HCT116 (cell line): ENCODE measurements around the gene SLC24A3. TPM values are rescaled to one million over a fixed set of nuclear protein-coding genes. Genes with fewer than 3 reads are reported as not detected.

Experiments
- ATAC-seq: fragments of 200-7000 bp; cut with Tn5 transposase; 2 replicates; pipeline ENCODE4 v1.9.1; 2020; ENCODE audit warnings: mild to moderate bottlenecking, moderate library complexity
- BruUV-seq: library from RNA; stranded (reverse); fragments of 400-500 nt; replicated peaks from 2 replicates; lab custom pipeline; 2021; lab: Mats Ljungman, UMichigan
- CTCF ChIA-PET: fragments of 300-600 bp; sonication (Branson Sonifier 250); formaldehyde crosslinking; loops from one replicate; lab custom pipeline; 2021; ENCODE audit warnings: antibody characterized with exemption; lab: Charles Lee
- POLR2A ChIA-PET: fragments of 300-600, 350-600 bp; sonication (Branson Sonifier 250); formaldehyde crosslinking; loops from one replicate; lab custom pipeline; 2021; ENCODE audit warnings: antibody characterized with exemption; lab: Charles Lee
- RAD21 ChIA-PET, 2 experiments: fragments of 300-600 bp; sonication (Branson Sonifier 250); formaldehyde crosslinking; loops; one replicate each; lab custom pipeline; 2023; ENCODE audit warnings: low total read pairs in 2 of 2; ENCODE audit not compliant: uncharacterized antibody in 2 of 2, unreplicated experiment in 2 of 2, low non-redundant PET in 1 of 2; lab: Charles Lee
- DNase-seq: peaks from one replicate; pipeline ENCODE4 v3.0.0-alpha.2; 2010; ENCODE audit warnings: low read depth, low spot score
- H2AFZ ChIP-seq: fragments of 200-600 bp; shearing (Covaris generic), sonication (generic); 2 replicates; pipeline ENCODE4 v1.6.1; 2017; ENCODE audit warnings: low read depth, mixed run types, mixed read lengths, antibody characterized with exemption, low read length; ENCODE audit not compliant: poor library complexity, severe bottlenecking
- H3K27ac ChIP-seq: 2 replicates; pipeline ENCODE4 v1.5.1; 2012; ENCODE audit warnings: low read depth, low read length
- H3K27me3 ChIP-seq: fragments of 200-600 bp; sonication (generic); 2 replicates; pipeline ENCODE4 v1.6.1; 2016; ENCODE audit warnings: mixed run types, low read length, mixed read lengths; ENCODE audit not compliant: insufficient read depth
- H3K36me3 ChIP-seq, 2 experiments: fragments of 200-500 bp in 1 of 2; fragments of 200-600 bp in 1 of 2; sonication (Bioruptor generic) in 1 of 2; sonication (generic) in 1 of 2; 2 replicates each; pipeline versions ENCODE4 v1.5.1 to v1.6.1; 2014 to 2016; ENCODE audit warnings: low read length in 2 of 2, inconsistent platforms in 1 of 2, mixed read lengths in 1 of 2, mixed run types in 1 of 2; ENCODE audit not compliant: insufficient read depth in 2 of 2, control insufficient read depth in 1 of 2
- H3K4me1 ChIP-seq, 2 experiments: fragments of 200-600 bp in 1 of 2; sonication (generic) in 1 of 2; 2 replicates each; pipeline versions ENCODE4 v1.5.1 to v1.6.1; 2012 to 2017; ENCODE audit warnings: low read length in 2 of 2, inconsistent platforms in 1 of 2, mild to moderate bottlenecking in 1 of 2, mixed read lengths in 1 of 2, mixed run types in 1 of 2, moderate library complexity in 1 of 2; ENCODE audit not compliant: insufficient read depth in 2 of 2, control insufficient read depth in 1 of 2
- H3K4me2 ChIP-seq: fragments of 200-600 bp; sonication (generic); 2 replicates; pipeline ENCODE4 v1.6.1; 2017; ENCODE audit warnings: mixed run types, low read length, mixed read lengths
- H3K4me3 ChIP-seq, 2 experiments: fragments of 200-600 bp in 1 of 2; sonication (generic) in 1 of 2; replicated peaks in 1 of 2; 2 replicates each; pipeline ENCODE4 v1.5.1; 2011 to 2016; ENCODE audit warnings: low read length in 2 of 2, control low read depth in 1 of 2, low read depth in 1 of 2, mild to moderate bottlenecking in 1 of 2, mixed read lengths in 1 of 2, mixed run types in 1 of 2
- H3K79me2 ChIP-seq: fragments of 200-600 bp; sonication (generic); 2 replicates; pipeline ENCODE4 v1.6.1; 2017; ENCODE audit warnings: mild to moderate bottlenecking, mixed run types, low read length, moderate library complexity, mixed read lengths; ENCODE audit not compliant: insufficient read depth
- H3K9ac ChIP-seq: fragments of 200-600 bp; sonication (generic); 2 replicates; pipeline ENCODE4 v1.6.1; 2016; ENCODE audit warnings: low read length, mixed read lengths
- H3K9me2 ChIP-seq: fragments of 200-600 bp; sonication (generic), shearing (Covaris generic); 2 replicates; pipeline ENCODE4 v1.6.1; 2017; ENCODE audit warnings: mixed run types, mild to moderate bottlenecking, moderate library complexity; ENCODE audit not compliant: insufficient read depth
- H3K9me3 ChIP-seq, 2 experiments: fragments of 200-500 bp in 1 of 2; fragments of 200-600 bp in 1 of 2; sonication (Bioruptor generic) in 1 of 2; sonication (generic) in 1 of 2; 2 replicates each; pipeline ENCODE4 v1.6.1; 2014 to 2017; ENCODE audit warnings: low read length in 2 of 2, mixed read lengths in 2 of 2, inconsistent platforms in 1 of 2, low read depth in 1 of 2, mild to moderate bottlenecking in 1 of 2, mixed run types in 1 of 2, moderate library complexity in 1 of 2; ENCODE audit not compliant: control insufficient read depth in 1 of 2, insufficient read depth in 1 of 2
- H4K20me1 ChIP-seq: fragments of 200-600 bp; sonication (generic), shearing (Covaris generic); 2 replicates; pipeline ENCODE4 v1.6.1; 2017; ENCODE audit warnings: mixed run types, mild to moderate bottlenecking, moderate library complexity; ENCODE audit not compliant: insufficient read depth
- ATF3 ChIP-seq: IDR thresholded peaks from 2 replicates; pipeline ENCODE4 v1.6.1; 2012
- CBX3 ChIP-seq: IDR thresholded peaks from 2 replicates; pipeline ENCODE4 v1.6.1; 2012; ENCODE audit warnings: low read depth
- CTCF ChIP-seq, 3 experiments: fragments of 200-600 bp in 1 of 3; sonication (generic) in 1 of 3; IDR thresholded peaks in 2 of 3; conservative IDR thresholded peaks in 1 of 3; 2 replicates each; pipeline ENCODE4 v1.5.1; 2012 to 2017; ENCODE audit warnings: low read depth in 2 of 3, low read length in 2 of 3, antibody characterized with exemption in 1 of 3, borderline replicate concordance in 1 of 3, control low read depth in 1 of 3, mild to moderate bottlenecking in 1 of 3, mixed read lengths in 1 of 3, mixed run types in 1 of 3, moderate library complexity in 1 of 3; ENCODE audit not compliant: insufficient read depth in 1 of 3
- EGR1 ChIP-seq: IDR thresholded peaks from 2 replicates; pipeline ENCODE4 v1.6.1; 2012; ENCODE audit warnings: low read depth
- ELF1 ChIP-seq: IDR thresholded peaks from 2 replicates; pipeline ENCODE4 v1.6.1; 2012; ENCODE audit warnings: low read depth, borderline replicate concordance
- EZH2 ChIP-seq: fragments of 200-600 bp; sonication (generic); IDR thresholded peaks from 2 replicates; pipeline ENCODE4 v1.6.1; 2017; ENCODE audit warnings: antibody characterized with exemption, mixed run types
- FOSL1 ChIP-seq: IDR thresholded peaks from 2 replicates; pipeline ENCODE4 v1.6.1; 2012; ENCODE audit warnings: low read depth
- JUND ChIP-seq: IDR thresholded peaks from 2 replicates; pipeline ENCODE4 v1.6.1; 2012
- MAX ChIP-seq: IDR thresholded peaks from 2 replicates; pipeline ENCODE4 v1.6.1; 2012
- POLR2A ChIP-seq: IDR thresholded peaks from 2 replicates; pipeline ENCODE4 v1.7.0; 2011; ENCODE audit warnings: borderline replicate concordance; ENCODE audit not compliant: insufficient read depth, insufficient read length; ENCODE audit errors: extremely low read depth
- POLR2AphosphoS5 ChIP-seq: IDR thresholded peaks from 2 replicates; pipeline ENCODE4 v1.6.1; 2011; ENCODE audit warnings: mild to moderate bottlenecking, low read depth, low read length, moderate library complexity
- RAD21 ChIP-seq: IDR thresholded peaks from 2 replicates; pipeline ENCODE4 v1.6.1; 2012; ENCODE audit warnings: low read depth, mild to moderate bottlenecking
- REST ChIP-seq: IDR thresholded peaks from 2 replicates; pipeline ENCODE4 v1.6.1; 2012; ENCODE audit warnings: low read depth
- SIN3A ChIP-seq: IDR thresholded peaks from 2 replicates; pipeline ENCODE4 v1.6.1; 2012; ENCODE audit warnings: low read depth
- SRF ChIP-seq: IDR thresholded peaks from 2 replicates; pipeline ENCODE4 v1.6.1; 2012; ENCODE audit warnings: low read depth
- TCF7L2 ChIP-seq: IDR thresholded peaks from 2 replicates; pipeline ENCODE4 v1.7.0; 2011; ENCODE audit warnings: borderline replicate concordance, inconsistent platforms; ENCODE audit not compliant: insufficient read depth, insufficient read length; ENCODE audit errors: extremely low read depth
- YY1 ChIP-seq: IDR thresholded peaks from 2 replicates; pipeline ENCODE4 v1.6.1; 2011; ENCODE audit warnings: low read length, low read depth, moderate library complexity, mild to moderate bottlenecking; ENCODE audit not compliant: insufficient replicate concordance; ENCODE audit errors: extremely low read depth
- ZBTB33 ChIP-seq: IDR thresholded peaks from 2 replicates; pipeline ENCODE4 v1.6.1; 2011; ENCODE audit warnings: mild to moderate bottlenecking, low read length, moderate library complexity; ENCODE audit not compliant: insufficient replicate concordance; ENCODE audit errors: extremely low read depth
- ZFX ChIP-seq: fragments of 450-650 bp; IDR thresholded peaks from 2 replicates; pipeline ENCODE4 v1.6.1; 2017
- ZNF274 ChIP-seq: fragments of 200-500 bp; sonication (Bioruptor generic); IDR thresholded peaks from 2 replicates; pipeline ENCODE4 v1.6.1; 2014; ENCODE audit warnings: mild to moderate bottlenecking, low read depth, low read length, inconsistent platforms
- intact Hi-C: fragments of 100-400 bp; cut with micrococcal nuclease; formaldehyde crosslinking; loops from 2 replicates; pipeline ENCODE4 v1.10.0; 2022
- total RNA-seq: library from RNA; stranded (reverse); gene quantifications from one replicate; pipeline ENCODE4 v1.2.1, GENCODE V29; 2021; ENCODE audit not compliant: unreplicated experiment

SLC24A3 gene
- total RNA-seq, 1 experiment from 2014 or later = not detected

- H4K20me1 ChIP-seq = no peaks in the 10 kb centered on the region
- POLR2A ChIA-PET = no interaction called here
- no peaks in the 10 kb centered on the region for H3K9me2 ChIP-seq
- no peak overlapping the region for H3K9ac ChIP-seq
- H3K9me3 ChIP-seq = no peaks in the 10 kb centered on the region
- ATAC-seq (no peak), DNase-seq (no peak)
- no peak overlapping the region for H3K4me3 ChIP-seq
- CTCF ChIA-PET = no interaction called here
- no peaks in the 10 kb centered on the region for H3K79me2 ChIP-seq
- no peak overlapping the region for H2AFZ ChIP-seq
- H3K4me1 ChIP-seq = no peaks in the 10 kb centered on the region
- TF ChIP-seq CTCF (IDR thresholded peaks at IDR 0.05 in 2 of 3, conservative IDR thresholded peaks at IDR 0.05 in 1 of 3; ENCODE audit: borderline replicate concordance in 1 of 3, insufficient read depth in 1 of 3, low read depth in 2 of 3, low read length in 2 of 3) = no peak
- TF ChIP-seq ZBTB33 = no peak
- TF ChIP-seq RAD21 = no peak
- TF ChIP-seq ELF1 = no peak
- TF ChIP-seq MAX = no peak
- no peak for TF ChIP-seq ZFX
- TF ChIP-seq YY1 = no peak
- no peak for TF ChIP-seq SRF
- no peak for TF ChIP-seq CBX3
- TF ChIP-seq REST = no peak
- TF ChIP-seq FOSL1 = no peak
- no peak for TF ChIP-seq POLR2AphosphoS5
- TF ChIP-seq EGR1 = no peak
- no peak for TF ChIP-seq SIN3A
- no peak for TF ChIP-seq TCF7L2
- no peak for TF ChIP-seq EZH2
- no peak for TF ChIP-seq ZNF274
- TF ChIP-seq ATF3 = no peak
- TF ChIP-seq POLR2A = no peak
- no peak for TF ChIP-seq JUND
- H3K4me2 ChIP-seq = no peak overlapping the region
- no peaks in the 10 kb centered on the region for H3K36me3 ChIP-seq
- intact Hi-C loops = no loop called here
- RAD21 ChIA-PET = no interaction called here
- no peaks in the 10 kb centered on the region for H3K27me3 ChIP-seq
- BruUV-seq = no TSS peak
- no peak overlapping the region for H3K27ac ChIP-seq
These were observed 355.7 kb downstream of the SLC24A3 start for GRCh38 chr20:19568128-19568527.
